Activated CD4-positive, alpha-beta T cell treated with anti-CD3 and anti-CD28 coated beads, Interleukin-2, amount 10 ng/mL, durations not matched to agents 24 days and 14 days (primary cell): ENCODE measurements around the gene SLAMF1. TPM values are rescaled to one million over a fixed set of nuclear protein-coding genes. Genes with fewer than 3 reads are reported as not detected.

Source experiments
- DNase-seq: peaks from one replicate; pipeline ENCODE4 v3.0.0; 2022
- H3K27ac Mint-ChIP-seq: one replicate; pipeline ENCODE4 v1.8.0; 2022; ENCODE audit warnings: mild to moderate bottlenecking, mixed read lengths
- H3K27me3 Mint-ChIP-seq: one replicate; pipeline ENCODE4 v1.8.0; 2022; ENCODE audit warnings: mixed read lengths
- H3K36me3 Mint-ChIP-seq: one replicate; pipeline ENCODE4 v1.8.0; 2022; ENCODE audit warnings: low read depth, mild to moderate bottlenecking, mixed read lengths
- H3K4me1 Mint-ChIP-seq: one replicate; pipeline ENCODE4 v1.8.0; 2021; ENCODE audit warnings: mixed read lengths
- H3K4me3 Mint-ChIP-seq: one replicate; pipeline ENCODE4 v1.8.0; 2022; ENCODE audit warnings: mild to moderate bottlenecking, moderate library complexity, mixed read lengths
- H3K9me3 Mint-ChIP-seq: one replicate; pipeline ENCODE4 v1.8.0; 2021; ENCODE audit warnings: mixed read lengths
- intact Hi-C: fragments of 100-400 bp; cut with micrococcal nuclease; formaldehyde crosslinking; loops from one replicate; pipeline ENCODE4 v1.15.1; 2023
- total RNA-seq: library from RNA; stranded (reverse); gene quantifications from 2 replicates; pipeline ENCODE4 v1.2.3, GENCODE V29; 2022

The SLAMF1 gene
- total RNA-seq, 1 donor from 2014 or later = 114 TPM

- peak; percentile 80 for DNase-seq
- intact Hi-C loops = loop anchor here (1.0 to 5.0 kb wide), 6 partner anchors 8 to 241 kb away; partner anchors contain the start of gene SLAMF1
- H3K27ac Mint-ChIP-seq = no peak overlapping the region
- peaks cover 40% of the 10 kb centered on the region for H3K36me3 Mint-ChIP-seq
- peaks cover 42% of the 10 kb centered on the region for H3K4me1 Mint-ChIP-seq
- no peak overlapping the region for H3K4me3 Mint-ChIP-seq
- H3K27me3 Mint-ChIP-seq = no peaks in the 10 kb centered on the region
- H3K9me3 Mint-ChIP-seq = peaks cover 4% of the 10 kb centered on the region
These were observed 26.2 kb upstream of the SLAMF1 start for GRCh38 chr1:160672789-160673695.

DNA sequence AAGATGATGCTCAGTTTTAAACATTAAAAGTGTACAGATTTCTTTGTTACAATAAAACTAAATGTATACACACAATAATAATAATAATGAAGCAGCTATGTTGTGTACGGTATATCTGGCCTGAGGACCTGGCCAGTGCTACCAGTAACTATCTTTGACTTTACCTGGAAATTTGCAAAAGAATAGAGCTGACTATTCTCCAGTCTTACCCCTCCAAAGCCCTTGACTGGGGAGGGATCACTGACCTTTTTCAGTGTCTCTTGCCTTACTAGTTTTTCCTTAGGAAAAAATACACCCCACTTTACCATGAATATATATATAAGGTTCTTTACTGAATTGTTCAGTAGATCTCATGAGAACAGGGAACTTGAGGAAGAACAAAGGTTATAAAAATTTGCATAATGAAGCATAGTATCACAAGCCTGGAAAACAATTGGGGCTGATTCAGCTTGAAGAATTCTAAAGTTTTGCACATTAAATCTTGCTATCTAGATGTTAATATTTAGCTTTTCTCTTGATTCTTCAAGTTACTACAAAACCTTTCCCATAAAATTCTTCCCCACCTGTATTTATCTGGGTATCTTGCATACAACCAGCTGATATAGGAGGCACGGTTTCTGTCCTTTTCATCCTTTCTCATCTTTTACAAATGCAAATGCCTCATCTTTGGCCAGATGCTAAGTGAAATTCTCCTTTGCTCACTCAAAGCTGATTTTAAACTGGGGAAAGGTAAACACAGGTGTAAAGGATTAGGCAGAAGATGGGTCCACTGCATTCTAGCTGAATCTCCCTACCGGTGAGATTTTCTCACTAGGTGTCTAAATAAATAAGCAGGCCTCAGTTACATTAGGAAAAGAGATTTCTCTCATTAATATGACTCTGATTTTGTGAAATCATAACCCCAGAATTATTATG is 25.0 kb upstream of the SLAMF1 start:
- no peaks in the 10 kb centered on the region for H3K27me3 Mint-ChIP-seq
- H3K36me3 Mint-ChIP-seq = peaks cover 35% of the 10 kb centered on the region
- peaks cover 41% of the 10 kb centered on the region for H3K4me1 Mint-ChIP-seq
- no peak overlapping the region for H3K4me3 Mint-ChIP-seq
- no peak for DNase-seq
- peaks cover 4% of the 10 kb centered on the region for H3K9me3 Mint-ChIP-seq
- no peak overlapping the region for H3K27ac Mint-ChIP-seq
- intact Hi-C loops = loop anchor here (5.0 kb wide), 1 partner anchor 220 kb away; no protein-coding TSS in a partner anchor

DNA sequence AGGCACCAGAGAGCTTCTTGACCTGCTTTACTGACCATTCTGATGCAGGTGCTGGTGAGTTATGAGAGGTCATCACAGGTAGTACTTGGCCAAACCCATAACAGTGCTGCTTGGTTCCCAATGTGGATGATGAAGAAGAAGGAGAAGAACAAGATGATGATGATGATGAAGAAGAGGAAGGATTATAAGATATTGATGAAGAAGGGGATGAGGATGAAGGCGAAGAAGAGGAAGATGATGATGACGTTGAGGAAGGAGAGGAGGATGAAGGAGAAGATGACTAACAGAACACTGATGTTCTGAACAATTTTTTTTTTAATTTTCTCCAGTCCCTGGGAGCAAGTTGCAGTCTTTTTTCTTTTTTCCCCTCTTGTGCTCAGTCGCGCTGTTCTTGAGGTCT is 23.9 kb upstream of the SLAMF1 start:
- peaks cover 44% of the 10 kb centered on the region for H3K4me1 Mint-ChIP-seq
- H3K36me3 Mint-ChIP-seq = peaks cover 28% of the 10 kb centered on the region
- H3K27ac Mint-ChIP-seq = peak overlapping the region; percentile 25
- H3K4me3 Mint-ChIP-seq = no peak overlapping the region
- intact Hi-C loops = loop anchor here (5.0 kb wide), 1 partner anchor 218 kb away; no protein-coding TSS in a partner anchor
- H3K9me3 Mint-ChIP-seq = peaks cover 4% of the 10 kb centered on the region
- no peaks in the 10 kb centered on the region for H3K27me3 Mint-ChIP-seq
- no peak for DNase-seq

DNA sequence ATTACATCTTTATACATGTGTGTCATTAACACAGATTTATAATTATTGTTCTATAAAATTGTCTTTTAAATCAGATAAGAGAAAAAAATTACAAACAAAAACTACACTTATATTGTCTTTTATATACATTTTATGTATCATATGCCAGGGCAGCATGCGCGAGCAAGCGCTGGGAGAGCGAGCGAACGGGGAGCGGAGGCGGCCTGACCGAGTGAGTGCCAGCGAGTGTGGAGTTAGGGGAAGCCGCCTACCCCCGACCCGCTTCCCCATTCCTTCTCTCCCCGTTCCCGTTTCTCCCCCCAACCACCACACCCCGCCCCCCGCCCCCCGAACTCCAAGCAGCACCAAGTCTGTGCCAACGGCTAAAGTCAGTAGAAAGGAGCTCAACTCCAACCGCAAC is 23.0 kb upstream of the SLAMF1 start:
- Mint-ChIP-seq H3K27ac (no peak overlapping the region), H3K36me3 (peaks cover 28% of the 10 kb centered on the region), H3K4me1 (peaks cover 49% of the 10 kb centered on the region), H3K9me3 (peaks cover 4% of the 10 kb centered on the region), H3K4me3 (no peak overlapping the region), H3K27me3 (no peaks in the 10 kb centered on the region)
- intact Hi-C loops = loop anchor here (5.0 kb wide), 1 partner anchor 218 kb away; no protein-coding TSS in a partner anchor
- no peak for DNase-seq

GRCh38 chr1:160669276-160669675 is 22.4 kb upstream of the SLAMF1 start:
- no peak overlapping the region for H3K27ac Mint-ChIP-seq
- H3K27me3 Mint-ChIP-seq = no peaks in the 10 kb centered on the region
- DNase-seq = no peak
- no peak overlapping the region for H3K4me3 Mint-ChIP-seq
- peaks cover 4% of the 10 kb centered on the region for H3K9me3 Mint-ChIP-seq
- H3K4me1 Mint-ChIP-seq = peaks cover 52% of the 10 kb centered on the region
- H3K36me3 Mint-ChIP-seq = peaks cover 28% of the 10 kb centered on the region
- intact Hi-C loops = no loop called here

- intact Hi-C loops = no loop called here
- H3K27me3 Mint-ChIP-seq = no peaks in the 10 kb centered on the region
- no peak for DNase-seq
- peaks cover 7% of the 10 kb centered on the region for H3K9me3 Mint-ChIP-seq
- peaks cover 64% of the 10 kb centered on the region for H3K4me1 Mint-ChIP-seq
- peaks cover 28% of the 10 kb centered on the region for H3K36me3 Mint-ChIP-seq
- H3K27ac Mint-ChIP-seq = no peak overlapping the region
- H3K4me3 Mint-ChIP-seq = no peak overlapping the region
These were observed 21.1 kb upstream of the SLAMF1 start for GRCh38 chr1:160667896-160668295.

DNA sequence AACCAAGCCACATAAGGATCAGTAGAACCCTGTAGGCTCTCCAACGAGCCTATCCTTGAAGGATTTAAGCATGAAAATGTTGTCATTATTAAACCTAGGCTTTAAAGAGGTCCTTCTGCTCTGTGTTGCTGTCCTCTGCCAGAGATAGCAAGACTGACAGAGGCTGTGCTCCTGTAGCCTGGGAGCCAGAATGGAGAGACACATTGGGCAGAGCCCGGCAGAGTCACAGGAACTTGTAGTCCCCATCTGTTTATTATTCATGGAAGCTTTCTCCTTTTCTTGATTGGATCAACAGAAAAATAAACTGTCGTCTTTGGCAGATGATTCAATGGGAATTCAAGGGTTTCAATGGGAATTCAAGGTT is 19.2 kb upstream of the SLAMF1 start:
- no peaks in the 10 kb centered on the region for H3K27me3 Mint-ChIP-seq
- H3K9me3 Mint-ChIP-seq = peaks cover 12% of the 10 kb centered on the region
- peak overlapping the region; percentile 93 for H3K27ac Mint-ChIP-seq
- peak overlapping the region; percentile 74 for H3K4me3 Mint-ChIP-seq
- DNase-seq = no peak
- intact Hi-C loops = no loop called here
- peaks cover 70% of the 10 kb centered on the region for H3K4me1 Mint-ChIP-seq
- H3K36me3 Mint-ChIP-seq = peaks cover 30% of the 10 kb centered on the region

DNA sequence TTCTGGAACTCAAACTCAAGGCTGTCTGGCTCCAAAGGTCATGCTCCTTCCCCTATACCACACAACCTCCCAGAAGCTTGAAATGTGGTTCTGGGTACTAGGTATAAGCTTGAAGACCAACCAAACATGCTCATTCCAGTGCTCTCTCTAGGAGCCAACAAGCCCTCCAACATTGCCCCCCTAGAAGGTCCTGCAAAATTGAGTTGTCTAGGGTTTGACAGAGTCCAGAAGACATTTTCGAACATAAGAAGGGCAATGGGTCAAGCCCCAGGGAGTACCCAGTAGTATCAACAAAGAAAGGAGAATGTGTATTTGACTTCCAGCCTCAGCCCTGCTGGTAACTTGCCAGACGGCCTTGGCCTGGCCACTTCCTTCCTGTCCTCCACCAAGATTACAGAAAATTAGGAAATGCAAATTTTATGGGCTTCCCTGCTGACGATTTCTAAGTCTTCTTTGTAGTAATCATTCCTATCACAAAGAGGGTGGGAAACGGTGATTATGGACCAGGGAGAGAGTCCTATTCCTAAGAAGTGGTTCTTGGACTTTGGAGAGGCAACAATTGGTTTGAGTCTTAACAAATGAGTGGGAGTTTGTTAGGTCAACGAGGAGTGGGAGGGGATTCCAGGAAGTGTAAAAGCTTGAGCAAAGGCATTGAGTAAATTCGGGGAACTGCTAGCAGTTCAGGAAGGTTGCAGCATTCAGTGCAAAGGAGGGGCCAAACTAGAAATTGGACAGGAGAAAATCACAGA is 18.7 kb upstream of the SLAMF1 start:
- peaks cover 29% of the 10 kb centered on the region for H3K36me3 Mint-ChIP-seq
- H3K9me3 Mint-ChIP-seq = peaks cover 13% of the 10 kb centered on the region
- H3K27me3 Mint-ChIP-seq = no peaks in the 10 kb centered on the region
- peaks cover 68% of the 10 kb centered on the region for H3K4me1 Mint-ChIP-seq
- H3K27ac Mint-ChIP-seq = peak overlapping the region; percentile 93
- peak; percentile 78 for DNase-seq
- intact Hi-C loops = loop anchor here (1.0 to 2.0 kb wide), 3 partner anchors 8 to 25 kb away; partner anchors contain the start of gene SLAMF1
- peak overlapping the region; percentile 74 for H3K4me3 Mint-ChIP-seq

GRCh38 chr1:160664573-160665051 is 17.8 kb upstream of the SLAMF1 start:
- Mint-ChIP-seq H3K36me3 (peaks cover 27% of the 10 kb centered on the region), H3K4me3 (peak overlapping the region; percentile 74), H3K9me3 (peaks cover 21% of the 10 kb centered on the region), H3K4me1 (peaks cover 63% of the 10 kb centered on the region), H3K27me3 (no peaks in the 10 kb centered on the region), H3K27ac (peak overlapping the region; percentile 93)
- intact Hi-C loops = loop anchor here (1.0 to 2.0 kb wide), 3 partner anchors 9 to 24 kb away; partner anchors contain the start of gene SLAMF1
- DNase-seq = peak; percentile 86

DNA sequence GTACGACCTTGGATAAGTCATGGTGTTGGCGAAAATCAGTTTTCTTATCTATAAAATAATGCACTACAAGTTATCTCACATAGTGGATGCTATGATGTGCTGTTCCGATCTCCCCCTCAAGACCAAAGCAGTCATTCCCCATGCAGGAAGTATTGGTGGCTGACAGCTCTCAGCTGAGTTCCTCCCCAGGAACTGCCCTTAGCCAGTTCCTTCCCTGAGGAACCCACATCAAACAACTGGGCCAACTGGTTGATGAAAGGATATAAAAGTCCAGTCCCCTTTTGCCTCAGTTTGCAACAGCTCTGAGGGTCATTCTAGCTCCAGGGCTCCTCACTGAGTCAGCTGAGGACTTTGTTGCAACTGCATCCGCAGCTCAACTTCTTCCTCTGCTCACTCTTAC is 16.1 kb upstream of the SLAMF1 start:
- H3K27me3 Mint-ChIP-seq = no peaks in the 10 kb centered on the region
- intact Hi-C loops = no loop called here

DNA sequence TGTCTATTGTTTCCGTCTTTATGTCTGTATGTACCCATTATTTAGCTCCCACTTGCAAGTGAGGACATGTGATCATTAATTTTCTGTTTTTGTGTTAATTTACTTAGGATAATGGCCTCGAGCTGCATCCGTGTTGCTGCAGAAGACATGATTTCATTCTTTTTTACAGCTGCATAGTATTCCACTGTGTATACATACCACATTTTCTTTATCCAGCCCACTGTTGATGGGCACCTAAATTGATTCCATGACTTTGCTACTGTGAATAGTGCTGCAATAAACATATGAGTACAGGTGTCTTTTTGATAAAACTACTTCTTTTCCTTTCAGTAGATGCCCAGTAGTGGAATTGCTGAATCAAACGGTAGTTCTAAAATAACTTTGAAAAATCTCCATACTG is 12.7 kb upstream of the SLAMF1 start:
- Mint-ChIP-seq H3K4me3 (no peak overlapping the region), H3K4me1 (peaks cover 66% of the 10 kb centered on the region), H3K27ac (peak overlapping the region; percentile 26), H3K9me3 (peaks cover 24% of the 10 kb centered on the region), H3K36me3 (peaks cover 21% of the 10 kb centered on the region), H3K27me3 (no peaks in the 10 kb centered on the region)
- DNase-seq = no peak
- intact Hi-C loops = no loop called here

More for the DNA sequence above, 16.1 kb upstream of the SLAMF1 start:
- H3K27ac Mint-ChIP-seq = peak overlapping the region; percentile 54
- peaks cover 25% of the 10 kb centered on the region for H3K36me3 Mint-ChIP-seq
- H3K4me1 Mint-ChIP-seq = peaks cover 75% of the 10 kb centered on the region
- no peak for DNase-seq
- H3K9me3 Mint-ChIP-seq = peaks cover 24% of the 10 kb centered on the region
- H3K4me3 Mint-ChIP-seq = peak overlapping the region; percentile 48

DNA sequence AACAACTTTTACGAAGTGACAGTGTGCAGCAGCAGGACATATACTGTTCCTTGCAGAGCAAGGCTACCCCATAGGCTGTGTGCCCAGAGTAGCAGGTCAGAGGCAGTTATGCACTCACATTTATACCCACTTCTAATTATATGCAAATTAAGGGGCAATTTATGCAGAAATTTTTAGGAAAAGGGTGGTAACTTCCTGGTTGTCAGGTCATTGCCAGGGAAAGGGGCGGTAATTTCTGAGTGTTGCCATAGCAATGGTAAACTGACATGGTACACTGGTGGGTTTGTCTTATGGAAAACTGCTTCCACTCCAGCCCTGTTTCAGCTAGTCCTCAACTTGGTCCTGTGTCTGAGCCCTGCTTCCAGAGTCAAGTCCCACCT is 12.0 kb upstream of the SLAMF1 start:
- no peak for DNase-seq
- peak overlapping the region; percentile 81 for H3K27ac Mint-ChIP-seq
- H3K27me3 Mint-ChIP-seq = no peaks in the 10 kb centered on the region
- peaks cover 67% of the 10 kb centered on the region for H3K4me1 Mint-ChIP-seq
- intact Hi-C loops = no loop called here
- peaks cover 21% of the 10 kb centered on the region for H3K36me3 Mint-ChIP-seq
- peaks cover 21% of the 10 kb centered on the region for H3K9me3 Mint-ChIP-seq
- peak overlapping the region; percentile 59 for H3K4me3 Mint-ChIP-seq
